ENCODE data around the gene DCTN3. TPM values are rescaled to one million over a fixed set of nuclear protein-coding genes. Genes with fewer than 3 reads are reported as not detected.

Gene DCTN3
- polyA plus RNA-seq, 1 experiment = 149 TPM

DNA sequence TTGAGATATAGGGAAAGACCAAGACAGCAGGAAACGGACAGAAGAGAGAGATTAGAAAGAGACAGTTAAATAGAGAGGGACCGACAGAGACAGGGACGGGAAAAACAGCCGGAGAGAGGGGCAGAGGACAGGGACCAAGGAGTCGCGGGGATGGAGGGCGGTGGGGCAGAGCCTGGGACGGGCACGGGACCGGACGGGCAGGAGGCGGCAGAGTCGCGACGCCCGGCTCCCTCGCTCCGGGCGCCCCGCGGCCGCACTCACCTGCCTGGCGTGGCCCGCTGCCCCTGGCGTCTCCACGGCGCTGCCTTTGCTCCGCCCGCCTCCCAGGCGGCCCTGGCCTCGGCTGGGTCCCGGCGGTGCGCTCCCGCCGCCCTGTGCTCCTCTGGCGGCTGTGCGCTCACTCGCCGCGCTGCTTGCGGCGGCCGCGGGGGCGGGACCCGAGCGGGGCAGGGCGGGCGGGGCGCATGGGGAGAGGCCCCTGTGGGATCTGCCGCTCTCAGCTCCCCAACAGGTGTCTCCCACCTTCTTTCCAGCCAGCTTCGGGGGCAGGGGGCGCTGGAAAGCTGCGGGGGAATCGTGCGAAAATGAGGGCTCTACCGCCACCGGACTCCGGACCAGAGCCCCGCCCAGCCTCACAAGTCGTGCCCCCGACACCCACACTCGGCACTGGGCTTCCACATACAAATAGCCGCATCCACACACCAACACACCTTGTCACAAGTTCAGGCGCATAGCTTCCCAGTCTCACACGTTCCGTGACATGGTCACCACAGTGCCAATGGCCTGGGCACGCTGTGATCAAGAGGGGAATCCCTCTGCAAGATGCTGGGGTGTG, 8.6 kb upstream of the DCTN3 start, which contains the start of gene ARID3C:
TSS of gene ARID3C (minus strand) at position 411 of the 835 bp plus-strand sequence. CDS start 1,052 bp downstream, outside the sequence.
- peaks cover 53% of the 10 kb centered on the region for H3K27me3 ChIP-seq (ENCODE audit: control insufficient read depth, insufficient read depth, low read length)
- CTCF ChIA-PET = interaction anchor here (1.2 to 9.7 kb wide), 4 partner anchors 15 to 81 kb away, joined by 3 to 112 read pairs (median 4); partner anchors contain the start of gene RPP25L

DNA sequence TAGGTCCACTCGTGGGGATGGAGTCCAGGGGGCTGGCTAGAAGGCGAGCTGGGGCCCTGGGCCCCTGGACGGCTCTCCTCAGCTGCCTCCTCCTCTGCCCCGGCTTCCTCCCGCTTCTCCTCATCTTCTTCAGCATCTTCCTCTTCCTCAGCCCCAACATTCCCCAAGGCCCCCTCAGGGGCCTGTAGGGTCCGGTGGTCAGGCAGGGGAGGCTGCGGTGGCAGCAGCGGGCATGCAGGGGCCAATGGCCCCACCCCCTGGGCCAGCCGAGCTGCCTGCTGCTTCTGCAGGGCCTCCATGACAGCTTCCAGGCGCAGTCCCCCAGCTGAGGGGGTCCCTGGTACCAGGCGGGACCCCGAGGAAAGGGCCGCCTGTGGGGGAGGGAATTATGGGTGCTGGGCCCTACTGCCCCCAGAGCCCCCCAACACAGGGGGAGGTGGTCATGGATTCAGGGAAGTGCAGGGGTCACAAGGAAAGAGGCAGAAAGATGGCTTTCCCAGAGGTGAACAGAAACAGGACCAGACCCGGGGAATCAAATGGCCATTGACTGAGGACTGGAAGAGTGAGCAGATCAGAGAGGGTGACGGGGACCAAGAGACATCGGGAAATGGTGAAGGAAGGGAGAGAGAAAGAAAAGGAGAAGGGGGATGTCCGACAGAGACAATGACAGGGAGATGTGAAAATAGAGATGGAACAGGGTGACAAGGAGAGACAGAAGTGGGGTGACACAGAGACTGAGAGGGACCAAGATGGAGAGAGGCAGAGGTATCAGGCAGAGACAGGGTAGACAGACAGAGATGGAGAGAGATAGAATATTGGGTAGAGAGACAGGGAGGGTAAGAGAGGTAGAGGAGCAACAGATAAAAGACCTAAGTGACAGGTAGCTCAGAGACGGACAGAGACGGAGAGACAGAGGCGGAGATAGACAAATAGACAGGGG, 7.7 kb upstream of the DCTN3 start:
- Histone ChIP-seq H3K36me3 (ENCODE audit: control insufficient read depth, insufficient read depth, low read length) (no peaks in the 10 kb centered on the region), H3K4me3 (ENCODE audit: low read depth, low read length) (no peak overlapping the region), H3K27me3 (ENCODE audit: control insufficient read depth, insufficient read depth, low read length) (peaks cover 60% of the 10 kb centered on the region)
- ChIA-PET POLR2A (no interaction called here), CTCF (interaction anchor here (1.5 kb wide), 2 partner anchors 26 to 80 kb away, joined by 3 to 4 read pairs; no protein-coding TSS in a partner anchor)
- TF ChIP-seq, protein P1, sequence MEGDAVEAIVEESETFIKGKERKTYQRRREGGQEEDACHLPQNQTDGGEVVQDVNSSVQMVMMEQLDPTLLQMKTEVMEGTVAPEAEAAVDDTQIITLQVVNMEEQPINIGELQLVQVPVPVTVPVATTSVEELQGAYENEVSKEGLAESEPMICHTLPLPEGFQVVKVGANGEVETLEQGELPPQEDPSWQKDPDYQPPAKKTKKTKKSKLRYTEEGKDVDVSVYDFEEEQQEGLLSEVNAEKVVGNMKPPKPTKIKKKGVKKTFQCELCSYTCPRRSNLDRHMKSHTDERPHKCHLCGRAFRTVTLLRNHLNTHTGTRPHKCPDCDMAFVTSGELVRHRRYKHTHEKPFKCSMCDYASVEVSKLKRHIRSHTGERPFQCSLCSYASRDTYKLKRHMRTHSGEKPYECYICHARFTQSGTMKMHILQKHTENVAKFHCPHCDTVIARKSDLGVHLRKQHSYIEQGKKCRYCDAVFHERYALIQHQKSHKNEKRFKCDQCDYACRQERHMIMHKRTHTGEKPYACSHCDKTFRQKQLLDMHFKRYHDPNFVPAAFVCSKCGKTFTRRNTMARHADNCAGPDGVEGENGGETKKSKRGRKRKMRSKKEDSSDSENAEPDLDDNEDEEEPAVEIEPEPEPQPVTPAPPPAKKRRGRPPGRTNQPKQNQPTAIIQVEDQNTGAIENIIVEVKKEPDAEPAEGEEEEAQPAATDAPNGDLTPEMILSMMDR (IDR thresholded peaks at IDR 0.05; ENCODE audit: insufficient read depth, low read depth, low read length) = no peak
- DNase-seq (ENCODE audit: low read depth) = no peak

More for the DNA sequence above, 8.6 kb upstream of the DCTN3 start, which contains the start of gene ARID3C:
- DNase-seq (ENCODE audit: low read depth) = no peak
- Histone ChIP-seq H3K4me3 (ENCODE audit: low read depth, low read length) (peak within 1 kb of the TSS; percentile 35), H3K36me3 (ENCODE audit: control insufficient read depth, insufficient read depth, low read length) (no peaks in the 10 kb centered on the region)
- TF ChIP-seq, protein P1 (IDR thresholded peaks at IDR 0.05; ENCODE audit: insufficient read depth, low read depth, low read length) = no peak
- POLR2A ChIA-PET = no interaction called here

DNA sequence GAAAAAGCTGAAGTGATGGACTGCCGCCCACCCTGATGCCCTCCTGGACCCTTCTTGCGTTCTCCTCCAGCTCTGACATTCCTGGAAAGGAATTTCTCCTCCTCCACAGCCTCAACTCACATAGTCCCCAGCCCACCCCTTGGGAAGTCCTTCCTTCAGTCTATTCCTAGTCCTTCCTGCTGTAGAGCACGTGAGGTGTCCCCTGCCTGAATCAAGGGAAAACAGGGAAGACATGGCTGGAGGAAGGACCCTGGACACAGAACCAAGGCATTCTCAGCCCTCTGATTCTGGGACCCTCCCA, 4.8 kb upstream of the DCTN3 start:
- DNase-seq (ENCODE audit: low read depth) = no peak
- Histone ChIP-seq H3K4me3 (ENCODE audit: low read depth, low read length) (no peak overlapping the region), H3K27me3 (ENCODE audit: control insufficient read depth, insufficient read depth, low read length) (peaks cover 57% of the 10 kb centered on the region), H3K36me3 (ENCODE audit: control insufficient read depth, insufficient read depth, low read length) (no peaks in the 10 kb centered on the region)
- TF ChIP-seq, protein P1 (IDR thresholded peaks at IDR 0.05; ENCODE audit: insufficient read depth, low read depth, low read length) = no peak
- ChIA-PET CTCF (interaction anchor here (0.9 to 5.1 kb wide), 4 partner anchors 9 to 39 kb away, joined by 3 to 29 read pairs (median 5); partner anchors contain the start of gene RPP25L), POLR2A (no interaction called here)

DNA sequence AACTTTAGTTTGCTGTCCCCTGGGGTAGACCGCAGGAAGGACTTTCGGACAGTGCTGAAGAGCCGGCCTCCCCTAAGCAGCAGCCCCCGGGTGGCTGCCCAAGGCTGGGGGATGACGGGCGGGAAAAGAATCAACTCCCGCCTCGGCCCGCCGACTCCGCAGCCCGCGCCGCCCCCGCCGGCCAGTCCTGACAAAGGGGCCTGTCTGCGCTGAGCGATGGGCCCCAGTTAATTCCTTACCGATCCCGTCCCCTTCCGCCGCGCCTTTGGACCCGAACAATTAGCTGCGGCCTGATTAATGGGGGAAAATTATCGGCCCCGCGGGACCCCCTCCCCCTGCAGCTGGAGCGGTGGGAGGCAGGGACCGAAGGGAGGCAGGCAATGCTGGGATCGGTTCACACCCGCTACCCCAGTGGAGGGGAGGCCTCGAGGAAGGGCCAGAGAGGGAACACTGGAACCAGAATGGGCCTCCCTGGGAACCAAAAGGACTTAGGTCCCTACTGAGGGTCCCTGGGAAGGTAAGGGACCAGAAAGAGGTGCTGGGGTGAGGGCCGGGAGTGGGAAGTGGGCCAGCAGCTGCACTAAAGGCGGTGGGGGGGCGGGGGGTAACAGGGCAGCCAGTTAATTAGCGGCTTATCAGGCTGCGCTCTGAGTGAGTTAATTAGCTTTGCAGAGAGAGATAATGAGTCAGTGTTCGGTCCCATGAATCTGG, 4.3 kb upstream of the DCTN3 start:
- ChIA-PET POLR2A (no interaction called here), CTCF (interaction anchor here (1.4 to 5.1 kb wide), 3 partner anchors 9 to 12 kb away, joined by 4 to 29 read pairs (median 6); partner anchors contain the start of gene RPP25L)
- Histone ChIP-seq H3K27me3 (ENCODE audit: control insufficient read depth, insufficient read depth, low read length) (peaks cover 54% of the 10 kb centered on the region), H3K4me3 (ENCODE audit: low read depth, low read length) (no peak overlapping the region), H3K36me3 (ENCODE audit: control insufficient read depth, insufficient read depth, low read length) (no peaks in the 10 kb centered on the region)
- DNase-seq (ENCODE audit: low read depth) = no peak
- TF ChIP-seq, protein P1 (IDR thresholded peaks at IDR 0.05; ENCODE audit: insufficient read depth, low read depth, low read length) = no peak
